Left ventricle myocardium inferior (tissue), 1 donor: ENCODE data around the gene TBX15. TPM values are rescaled to one million over a fixed set of nuclear protein-coding genes. Genes with fewer than 3 reads are reported as not detected.

Experiments used
- DNase-seq: peaks from one replicate; pipeline ENCODE4 v3.0.0-alpha.2; 2020
- H3K27ac ChIP-seq: fragments of 200-600 bp; replicated peaks from 2 replicates; pipeline ENCODE4 v1.8.0; 2021
- H3K27me3 ChIP-seq: fragments of 200-600 bp; 2 replicates; pipeline ENCODE4 v1.8.0; 2021; ENCODE audit warnings: low read depth
- H3K36me3 ChIP-seq: fragments of 200-600 bp; 2 replicates; pipeline ENCODE4 v1.8.0; 2021
- H3K4me1 ChIP-seq: fragments of 200-600 bp; 2 replicates; pipeline ENCODE4 v1.8.0; 2021
- H3K4me3 ChIP-seq: fragments of 200-600 bp; 2 replicates; pipeline ENCODE4 v1.8.0; 2021; ENCODE audit warnings: mild to moderate bottlenecking, moderate library complexity
- H3K9me3 ChIP-seq: fragments of 200-600 bp; replicated peaks from 2 replicates; pipeline ENCODE4 v1.8.0; 2021
- intact Hi-C: fragments of 100-400 bp; cut with micrococcal nuclease; formaldehyde crosslinking; loops from one replicate; pipeline ENCODE4 v1.11.0; 2022
- total RNA-seq: library from RNA; stranded (reverse); fragmentation: NEBNext Ultra II Directional; extraction: Animal tissue kit (Norgen Biotek cat#: 25700); gene quantifications from one replicate; pipeline ENCODE4 v1.2.1, GENCODE V29; 2021
- TF ChIP-seq, protein P1 (sequence below): fragments of 200-600 bp; IDR thresholded peaks from 2 replicates; pipeline ENCODE4 v1.8.0; 2021; ENCODE audit warnings: antibody characterized with exemption, mild to moderate bottlenecking, borderline replicate concordance
- donor health status: DM: no; HTN: yes; CAD: no; lungs with severe emphysema.

Gene TBX15
- total RNA-seq, 1 donor from 2014 or later, result 0.63 TPM

DNA sequence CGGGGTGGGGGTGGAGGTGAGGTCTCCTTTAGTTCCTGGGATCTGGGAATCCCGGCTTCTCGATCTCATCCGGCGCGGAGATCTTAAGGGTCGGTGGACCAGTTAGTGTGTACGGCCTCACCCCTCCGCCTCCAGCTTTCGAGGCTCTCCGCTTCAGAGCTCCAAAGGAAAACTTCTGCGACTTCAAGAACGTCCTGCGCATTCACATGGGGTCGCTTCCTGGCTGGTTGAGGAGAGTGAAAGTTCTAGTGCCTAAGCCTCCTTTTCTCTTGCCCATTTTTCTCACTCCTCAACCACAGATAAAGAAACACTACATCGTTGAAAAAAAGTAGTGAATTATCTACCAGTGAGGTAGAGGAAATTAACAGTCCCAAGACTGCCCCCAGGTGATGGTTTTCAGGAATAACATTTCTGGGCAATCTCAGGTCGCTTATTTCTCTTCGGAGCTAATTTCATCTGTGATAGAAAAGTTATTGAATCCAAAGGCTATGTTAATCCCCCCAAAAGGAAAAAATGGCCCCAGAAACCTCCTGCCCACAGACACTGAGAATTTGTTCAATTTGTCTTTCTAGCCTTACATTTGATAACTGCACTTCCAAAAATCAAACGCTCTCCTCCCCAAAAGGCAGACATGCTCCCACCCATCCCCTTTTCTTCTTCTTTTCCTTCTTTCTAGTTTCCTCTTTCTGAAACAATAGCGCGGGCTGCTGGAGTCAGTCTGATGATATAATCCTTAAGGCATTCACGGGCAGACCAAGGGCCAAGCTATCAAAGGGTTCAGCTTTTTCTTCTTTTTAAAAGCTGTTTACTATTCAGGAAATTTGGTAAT, 20.6 kb upstream of the TBX15 start:
- Histone ChIP-seq H3K36me3 (no peaks in the 10 kb centered on the region), H3K4me3 (peak overlapping the region; percentile 61), H3K27me3 (peaks cover 69% of the 10 kb centered on the region), H3K27ac (no peak overlapping the region), H3K9me3 (no peaks in the 10 kb centered on the region), H3K4me1 (peaks cover 30% of the 10 kb centered on the region)
- intact Hi-C loops, result no loop called here
- TF ChIP-seq, protein P1, sequence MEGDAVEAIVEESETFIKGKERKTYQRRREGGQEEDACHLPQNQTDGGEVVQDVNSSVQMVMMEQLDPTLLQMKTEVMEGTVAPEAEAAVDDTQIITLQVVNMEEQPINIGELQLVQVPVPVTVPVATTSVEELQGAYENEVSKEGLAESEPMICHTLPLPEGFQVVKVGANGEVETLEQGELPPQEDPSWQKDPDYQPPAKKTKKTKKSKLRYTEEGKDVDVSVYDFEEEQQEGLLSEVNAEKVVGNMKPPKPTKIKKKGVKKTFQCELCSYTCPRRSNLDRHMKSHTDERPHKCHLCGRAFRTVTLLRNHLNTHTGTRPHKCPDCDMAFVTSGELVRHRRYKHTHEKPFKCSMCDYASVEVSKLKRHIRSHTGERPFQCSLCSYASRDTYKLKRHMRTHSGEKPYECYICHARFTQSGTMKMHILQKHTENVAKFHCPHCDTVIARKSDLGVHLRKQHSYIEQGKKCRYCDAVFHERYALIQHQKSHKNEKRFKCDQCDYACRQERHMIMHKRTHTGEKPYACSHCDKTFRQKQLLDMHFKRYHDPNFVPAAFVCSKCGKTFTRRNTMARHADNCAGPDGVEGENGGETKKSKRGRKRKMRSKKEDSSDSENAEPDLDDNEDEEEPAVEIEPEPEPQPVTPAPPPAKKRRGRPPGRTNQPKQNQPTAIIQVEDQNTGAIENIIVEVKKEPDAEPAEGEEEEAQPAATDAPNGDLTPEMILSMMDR, result peak; percentile 71
- DNase-seq, result no peak

DNA sequence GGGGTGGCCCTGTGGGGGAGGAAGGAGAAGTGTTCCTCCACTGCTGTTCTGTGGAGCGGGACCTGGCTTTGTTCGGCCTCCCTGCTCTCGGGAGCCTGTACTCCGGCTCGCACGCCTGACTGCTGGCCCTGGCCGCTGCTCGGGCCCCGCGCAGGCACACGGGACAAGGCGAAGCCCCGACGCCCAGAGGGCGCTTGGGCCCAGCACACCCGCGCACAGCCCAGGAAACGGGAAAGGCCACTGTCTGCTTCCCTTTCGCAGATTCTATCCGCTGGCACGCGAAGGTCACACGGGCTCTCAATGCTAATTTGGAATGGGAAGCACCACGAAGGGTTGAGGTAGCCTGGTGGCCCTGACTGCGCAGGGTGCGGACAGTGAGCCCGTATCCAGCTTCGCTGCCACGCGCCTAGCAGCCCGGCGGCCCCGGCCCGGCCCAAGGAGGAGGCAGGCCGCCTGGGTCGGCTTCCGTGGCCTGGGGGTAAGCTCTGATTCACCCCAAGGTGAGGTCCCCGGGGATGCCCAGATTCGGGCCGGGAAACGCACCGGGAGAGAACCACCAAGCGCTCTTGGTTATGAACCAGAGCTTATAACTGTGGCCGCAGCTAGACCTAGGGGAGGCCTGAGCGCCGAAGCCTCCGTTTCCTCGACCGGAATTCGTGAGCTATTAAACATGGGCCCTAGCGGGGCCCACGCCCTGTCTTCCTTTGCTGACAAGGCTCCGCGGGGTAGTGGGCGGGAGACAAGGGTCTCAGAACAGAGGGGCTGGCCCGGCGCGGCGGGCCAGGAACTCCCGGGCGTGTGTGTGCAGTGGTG, 19.7 kb upstream of the TBX15 start:
- DNase-seq, result no peak
- Histone ChIP-seq H3K36me3 (no peaks in the 10 kb centered on the region), H3K9me3 (no peaks in the 10 kb centered on the region), H3K27me3 (peaks cover 78% of the 10 kb centered on the region), H3K4me3 (peak overlapping the region; percentile 61), H3K27ac (no peak overlapping the region), H3K4me1 (peaks cover 30% of the 10 kb centered on the region)
- intact Hi-C loops, result no loop called here
- TF ChIP-seq, protein P1, result no peak

DNA sequence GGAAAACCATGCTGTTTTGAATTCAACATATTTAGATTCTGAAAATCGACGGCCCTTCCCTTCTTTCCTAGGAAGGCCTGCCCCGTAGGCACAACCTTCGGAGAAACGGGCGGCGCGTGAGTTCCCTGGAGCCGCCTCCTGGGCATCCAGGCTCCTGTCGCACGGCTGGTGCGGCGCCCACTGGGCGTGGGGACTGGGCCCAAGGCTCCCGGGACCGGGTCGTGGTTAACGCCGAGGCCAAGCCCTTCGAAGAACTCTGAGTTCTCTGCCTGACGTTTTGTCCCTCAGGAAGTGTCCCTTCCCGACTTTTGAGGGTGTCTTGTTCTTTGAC, 19.2 kb upstream of the TBX15 start:
- H3K27me3 ChIP-seq, result peaks cover 83% of the 10 kb centered on the region
- H3K4me3 ChIP-seq, result peak overlapping the region; percentile 61
- intact Hi-C loops, result no loop called here
- TF ChIP-seq, protein P1, result no peak
- H3K4me1 ChIP-seq, result peaks cover 30% of the 10 kb centered on the region
- no peaks in the 10 kb centered on the region for H3K9me3 ChIP-seq
- no peak overlapping the region for H3K27ac ChIP-seq
- H3K36me3 ChIP-seq, result no peaks in the 10 kb centered on the region
- no peak for DNase-seq

DNA sequence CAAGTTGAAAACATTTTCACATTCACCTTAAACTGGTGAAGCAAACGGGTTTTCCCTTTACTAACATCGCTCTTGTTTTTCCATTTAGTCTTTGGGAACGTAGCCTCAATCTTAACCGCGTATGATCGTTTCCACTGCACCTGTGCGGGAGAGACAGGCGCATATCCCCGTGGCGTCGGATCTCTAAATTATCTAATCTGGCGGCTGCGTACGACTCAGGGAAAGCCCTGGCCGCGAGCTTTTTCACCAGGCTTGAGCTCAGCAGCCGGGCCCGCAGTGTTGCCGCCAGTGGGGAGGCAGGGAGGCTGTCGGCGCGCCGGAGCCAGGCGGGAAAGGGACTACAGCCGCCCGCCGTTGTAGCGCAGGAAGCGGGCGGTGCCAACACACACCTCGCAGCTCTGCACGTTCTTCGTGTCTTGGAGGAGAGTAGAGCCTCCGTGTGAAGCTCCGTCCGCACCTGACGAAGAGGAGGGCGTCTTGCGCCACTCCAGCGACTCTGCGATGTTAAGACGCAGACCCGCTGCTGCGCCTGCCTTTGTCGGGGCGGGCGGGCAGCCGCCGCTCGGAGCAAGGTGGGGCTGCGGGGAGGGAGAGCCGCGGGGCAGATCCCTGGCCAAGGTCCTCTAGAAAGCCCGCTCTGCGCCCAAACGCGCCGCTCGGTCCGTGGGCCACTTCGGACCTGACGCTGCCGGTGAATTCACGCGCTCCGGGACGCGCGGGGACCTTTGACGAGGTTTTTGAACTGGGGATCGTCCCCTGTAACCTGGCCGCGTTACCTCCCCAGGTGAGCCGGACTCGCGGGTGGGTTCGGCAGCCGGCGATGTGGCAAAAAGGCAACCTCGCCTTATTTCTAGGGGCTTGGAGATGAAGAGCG, 18.5 kb upstream of the TBX15 start:
- H3K27me3 ChIP-seq, result peaks cover 89% of the 10 kb centered on the region
- no peaks in the 10 kb centered on the region for H3K9me3 ChIP-seq
- H3K27ac ChIP-seq, result no peak overlapping the region
- H3K4me3 ChIP-seq, result peak overlapping the region; percentile 25
- no peak for DNase-seq
- TF ChIP-seq, protein P1, result no peak
- peaks cover 31% of the 10 kb centered on the region for H3K4me1 ChIP-seq
- intact Hi-C loops, result no loop called here
- no peaks in the 10 kb centered on the region for H3K36me3 ChIP-seq

DNA sequence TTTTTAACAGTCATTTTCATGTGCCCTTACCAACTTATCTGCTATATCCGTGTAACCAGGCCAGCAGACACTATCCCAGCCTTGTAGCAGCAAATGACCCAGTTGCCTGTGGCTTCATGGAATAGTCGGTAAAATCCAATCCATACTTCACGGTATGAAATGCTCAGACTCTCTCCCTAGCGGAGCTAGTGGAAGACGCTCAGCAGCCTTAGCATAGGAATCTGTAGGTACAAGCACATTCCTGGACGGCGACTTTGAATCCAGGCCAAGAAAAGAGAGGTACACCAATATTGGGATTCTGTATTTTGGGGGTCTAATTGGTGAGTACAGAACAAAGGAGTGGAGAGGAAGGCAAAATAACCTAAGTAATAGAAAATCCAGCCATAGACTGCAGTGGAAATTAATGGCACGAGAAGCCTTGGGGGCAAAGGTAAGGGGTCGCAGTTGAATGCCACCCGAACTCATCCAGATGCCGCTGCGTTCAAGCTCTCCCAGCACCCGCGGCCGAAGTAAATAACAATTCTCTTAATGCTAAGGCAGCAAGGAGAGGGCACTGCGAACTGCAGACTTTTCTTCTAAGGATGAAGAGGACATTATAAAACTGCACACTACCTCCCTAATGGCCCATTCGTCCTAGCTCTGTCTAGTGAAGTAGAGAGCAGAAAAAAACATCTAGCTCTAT, 17.7 kb upstream of the TBX15 start:
- Histone ChIP-seq H3K9me3 (no peaks in the 10 kb centered on the region), H3K27me3 (peaks cover 97% of the 10 kb centered on the region), H3K4me3 (no peak overlapping the region), H3K4me1 (peaks cover 39% of the 10 kb centered on the region), H3K36me3 (no peaks in the 10 kb centered on the region), H3K27ac (no peak overlapping the region)
- intact Hi-C loops, result no loop called here
- TF ChIP-seq, protein P1, result no peak
- no peak for DNase-seq
